ENCODE results near the gene ZNF10.

The ZNF10 gene

DNA sequence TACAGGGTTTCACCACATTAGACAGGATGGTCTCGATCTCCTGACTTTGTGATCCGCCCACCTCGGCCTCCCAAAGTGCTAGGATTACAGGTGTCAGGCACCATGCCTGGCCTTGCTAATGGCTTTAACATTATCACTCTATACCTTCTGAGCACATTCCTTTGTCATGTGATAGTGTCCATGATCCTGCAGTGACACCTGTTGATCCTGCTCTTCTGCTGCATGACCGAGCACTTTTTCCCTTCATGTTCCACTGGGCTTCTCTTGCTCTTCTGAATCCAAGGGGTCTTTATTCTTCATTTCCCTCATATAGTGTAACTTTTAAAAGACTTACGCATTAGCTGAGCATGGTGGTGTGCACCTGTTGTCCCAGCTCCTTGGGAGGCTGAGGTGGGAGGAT, 62.4 kb downstream of the ZNF10 start:
- DNase-seq (ENCODE audit: low read depth), result no peak
- no peak overlapping the region for H3K4me3 ChIP-seq (ENCODE audit: low read length)

DNA sequence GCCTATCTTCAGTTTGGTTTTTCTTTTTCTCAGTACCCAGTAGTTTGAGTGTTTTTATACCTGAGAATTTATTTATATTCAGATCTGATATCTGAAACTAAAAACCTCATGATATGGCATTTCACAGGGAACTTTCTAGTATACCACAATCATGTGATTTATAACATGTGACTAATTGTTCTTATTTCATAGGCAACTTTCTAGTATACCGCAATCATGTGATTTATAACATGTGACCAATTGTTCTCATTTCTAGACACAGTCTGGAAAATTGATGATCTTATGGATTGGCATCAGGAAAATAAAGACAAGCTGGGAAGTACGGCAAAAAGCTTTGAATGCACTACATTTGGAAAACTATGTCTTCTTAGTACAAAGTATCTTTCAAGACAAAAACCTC, 71.5 kb downstream of the ZNF10 start:
- DNase-seq (ENCODE audit: low read depth), result no peak
- TF ChIP-seq, protein P1, sequence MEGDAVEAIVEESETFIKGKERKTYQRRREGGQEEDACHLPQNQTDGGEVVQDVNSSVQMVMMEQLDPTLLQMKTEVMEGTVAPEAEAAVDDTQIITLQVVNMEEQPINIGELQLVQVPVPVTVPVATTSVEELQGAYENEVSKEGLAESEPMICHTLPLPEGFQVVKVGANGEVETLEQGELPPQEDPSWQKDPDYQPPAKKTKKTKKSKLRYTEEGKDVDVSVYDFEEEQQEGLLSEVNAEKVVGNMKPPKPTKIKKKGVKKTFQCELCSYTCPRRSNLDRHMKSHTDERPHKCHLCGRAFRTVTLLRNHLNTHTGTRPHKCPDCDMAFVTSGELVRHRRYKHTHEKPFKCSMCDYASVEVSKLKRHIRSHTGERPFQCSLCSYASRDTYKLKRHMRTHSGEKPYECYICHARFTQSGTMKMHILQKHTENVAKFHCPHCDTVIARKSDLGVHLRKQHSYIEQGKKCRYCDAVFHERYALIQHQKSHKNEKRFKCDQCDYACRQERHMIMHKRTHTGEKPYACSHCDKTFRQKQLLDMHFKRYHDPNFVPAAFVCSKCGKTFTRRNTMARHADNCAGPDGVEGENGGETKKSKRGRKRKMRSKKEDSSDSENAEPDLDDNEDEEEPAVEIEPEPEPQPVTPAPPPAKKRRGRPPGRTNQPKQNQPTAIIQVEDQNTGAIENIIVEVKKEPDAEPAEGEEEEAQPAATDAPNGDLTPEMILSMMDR (conservative IDR thresholded peaks at IDR 0.05; ENCODE audit: low read depth, low read length), result no peak
- no peak overlapping the region for H3K4me3 ChIP-seq (ENCODE audit: low read length)

More for the DNA sequence above, 62.4 kb downstream of the ZNF10 start:
- TF ChIP-seq, protein P1 (conservative IDR thresholded peaks at IDR 0.05; ENCODE audit: low read depth, low read length), result no peak

DNA sequence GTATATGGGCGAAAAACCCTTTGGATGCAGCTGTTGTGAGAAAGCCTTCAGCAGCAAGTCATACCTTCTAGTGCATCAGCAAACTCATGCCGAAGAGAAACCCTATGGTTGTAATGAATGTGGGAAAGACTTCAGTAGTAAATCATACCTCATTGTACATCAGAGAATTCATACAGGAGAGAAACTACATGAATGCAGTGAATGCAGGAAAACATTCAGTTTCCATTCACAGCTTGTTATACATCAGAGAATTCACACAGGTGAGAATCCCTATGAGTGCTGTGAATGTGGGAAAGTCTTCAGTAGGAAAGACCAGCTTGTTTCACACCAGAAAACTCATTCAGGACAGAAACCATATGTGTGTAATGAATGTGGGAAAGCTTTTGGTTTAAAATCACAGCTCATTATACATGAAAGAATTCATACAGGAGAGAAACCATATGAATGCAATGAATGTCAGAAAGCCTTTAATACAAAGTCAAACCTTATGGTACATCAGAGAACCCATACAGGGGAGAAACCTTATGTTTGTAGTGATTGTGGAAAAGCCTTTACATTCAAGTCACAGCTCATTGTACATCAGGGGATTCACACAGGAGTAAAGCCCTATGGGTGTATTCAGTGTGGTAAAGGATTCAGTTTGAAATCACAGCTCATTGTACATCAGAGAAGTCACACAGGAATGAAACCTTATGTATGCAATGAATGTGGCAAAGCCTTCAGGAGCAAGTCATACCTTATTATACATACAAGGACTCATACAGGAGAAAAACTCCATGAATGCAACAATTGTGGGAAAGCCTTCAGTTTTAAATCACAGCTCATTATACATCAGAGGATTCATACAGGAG, 72.3 kb downstream of the ZNF10 start:
- H3K4me3 ChIP-seq (ENCODE audit: low read length), result no peak overlapping the region
- no peak for DNase-seq (ENCODE audit: low read depth)
- TF ChIP-seq, protein P1 (conservative IDR thresholded peaks at IDR 0.05; ENCODE audit: low read depth, low read length), result no peak

DNA sequence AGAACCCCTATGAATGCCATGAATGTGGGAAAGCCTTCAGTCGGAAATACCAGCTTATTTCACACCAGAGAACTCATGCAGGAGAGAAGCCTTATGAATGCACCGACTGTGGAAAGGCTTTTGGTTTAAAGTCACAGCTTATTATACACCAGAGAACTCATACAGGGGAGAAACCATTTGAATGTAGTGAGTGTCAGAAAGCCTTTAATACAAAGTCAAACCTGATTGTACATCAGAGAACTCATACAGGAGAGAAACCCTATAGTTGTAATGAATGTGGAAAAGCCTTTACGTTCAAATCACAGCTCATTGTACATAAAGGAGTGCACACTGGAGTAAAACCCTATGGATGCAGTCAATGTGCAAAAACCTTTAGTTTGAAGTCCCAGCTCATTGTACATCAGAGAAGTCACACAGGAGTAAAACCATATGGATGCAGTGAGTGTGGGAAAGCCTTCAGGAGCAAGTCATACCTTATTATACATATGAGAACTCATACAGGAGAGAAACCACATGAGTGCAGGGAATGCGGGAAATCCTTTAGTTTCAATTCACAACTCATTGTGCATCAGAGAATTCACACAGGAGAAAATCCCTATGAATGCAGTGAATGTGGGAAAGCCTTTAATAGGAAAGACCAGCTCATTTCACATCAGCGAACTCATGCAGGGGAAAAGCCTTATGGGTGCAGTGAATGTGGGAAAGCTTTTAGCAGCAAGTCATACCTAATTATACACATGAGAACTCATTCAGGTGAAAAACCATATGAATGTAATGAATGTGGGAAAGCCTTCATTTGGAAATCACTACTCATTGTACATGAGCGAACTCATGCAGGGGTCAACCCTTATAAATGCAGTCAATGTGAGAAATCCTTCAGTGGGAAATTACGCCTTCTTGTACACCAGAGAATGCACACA, 73.2 kb downstream of the ZNF10 start:
- no peak overlapping the region for H3K4me3 ChIP-seq (ENCODE audit: low read length)
- TF ChIP-seq, protein P1 (conservative IDR thresholded peaks at IDR 0.05; ENCODE audit: low read depth, low read length), result no peak
- no peak for DNase-seq (ENCODE audit: low read depth)

DNA sequence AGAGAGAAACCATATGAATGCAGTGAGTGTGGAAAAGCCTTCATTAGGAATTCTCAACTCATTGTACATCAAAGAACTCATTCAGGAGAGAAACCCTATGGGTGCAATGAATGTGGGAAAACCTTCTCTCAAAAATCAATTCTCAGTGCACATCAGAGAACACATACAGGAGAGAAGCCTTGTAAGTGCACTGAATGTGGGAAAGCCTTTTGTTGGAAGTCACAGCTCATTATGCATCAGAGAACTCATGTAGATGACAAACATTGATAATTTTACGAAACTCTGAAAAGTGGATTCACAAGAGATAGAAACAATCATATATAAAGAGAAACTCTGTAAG, 73.8 kb downstream of the ZNF10 start:
- no peak for DNase-seq (ENCODE audit: low read depth)
- TF ChIP-seq, protein P1 (conservative IDR thresholded peaks at IDR 0.05; ENCODE audit: low read depth, low read length), result no peak

DNA sequence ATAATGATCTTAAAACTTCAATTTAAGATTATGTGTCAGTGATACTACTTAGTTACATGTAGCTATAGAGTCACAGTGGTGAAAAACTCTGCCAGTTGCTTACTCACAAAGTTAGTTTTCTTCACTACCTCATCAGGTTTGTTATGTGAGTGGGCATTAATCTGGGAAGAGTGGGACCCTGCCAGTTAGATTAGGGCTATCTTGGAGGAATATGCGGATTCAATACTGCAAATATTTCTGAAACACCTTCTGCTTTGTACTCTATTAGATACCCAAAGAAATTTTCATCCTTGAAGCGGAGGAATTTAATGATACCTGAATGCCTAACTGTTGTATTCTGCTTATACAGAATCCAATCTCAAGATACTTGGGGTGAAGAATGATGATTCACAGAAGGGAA, 76.0 kb downstream of the ZNF10 start:
- H3K4me3 ChIP-seq (ENCODE audit: low read length), result no peak overlapping the region
- DNase-seq (ENCODE audit: low read depth), result no peak
- TF ChIP-seq, protein P1 (conservative IDR thresholded peaks at IDR 0.05; ENCODE audit: low read depth, low read length), result no peak

More for the DNA sequence above, 73.8 kb downstream of the ZNF10 start:
- H3K4me3 ChIP-seq (ENCODE audit: low read length), result no peak overlapping the region
